Activated CD4-positive, alpha-beta T cell treated with anti-CD3 and anti-CD28 coated beads, Interleukin-2, amount 10 ng/mL, durations not matched to agents 24 days and 14 days (primary cell): ENCODE results near the gene PLVAP. TPM values are rescaled to one million over a fixed set of nuclear protein-coding genes. Genes with fewer than 3 reads are reported as not detected.

Experiments
- DNase-seq: peaks from one replicate; pipeline ENCODE4 v3.0.0; 2022
- H3K27ac Mint-ChIP-seq: one replicate; pipeline ENCODE4 v1.8.0; 2022; ENCODE audit warnings: mild to moderate bottlenecking, mixed read lengths
- H3K27me3 Mint-ChIP-seq: one replicate; pipeline ENCODE4 v1.8.0; 2022; ENCODE audit warnings: mixed read lengths
- H3K36me3 Mint-ChIP-seq: one replicate; pipeline ENCODE4 v1.8.0; 2022; ENCODE audit warnings: low read depth, mild to moderate bottlenecking, mixed read lengths
- H3K4me1 Mint-ChIP-seq: one replicate; pipeline ENCODE4 v1.8.0; 2021; ENCODE audit warnings: mixed read lengths
- H3K4me3 Mint-ChIP-seq: one replicate; pipeline ENCODE4 v1.8.0; 2022; ENCODE audit warnings: mild to moderate bottlenecking, moderate library complexity, mixed read lengths
- H3K9me3 Mint-ChIP-seq: one replicate; pipeline ENCODE4 v1.8.0; 2021; ENCODE audit warnings: mixed read lengths
- intact Hi-C: fragments of 100-400 bp; cut with micrococcal nuclease; formaldehyde crosslinking; loops from one replicate; pipeline ENCODE4 v1.15.1; 2023
- total RNA-seq: library from RNA; stranded (reverse); gene quantifications from 2 replicates; pipeline ENCODE4 v1.2.3, GENCODE V29; 2022

Gene PLVAP
- total RNA-seq, 1 donor from 2014 or later = not detected

GRCh38 chr19:17305517-17306284 lies 71.4 kb downstream of the PLVAP start, which contains the start of gene MRPL34:
TSS of gene MRPL34 (plus strand) at chr19:17305872. CDS start at chr19:17305893, 21 bp downstream.
- peak; percentile 98 for DNase-seq
- no peaks in the 10 kb centered on the region for H3K9me3 Mint-ChIP-seq
- peaks cover 42% of the 10 kb centered on the region for H3K4me1 Mint-ChIP-seq
- H3K27me3 Mint-ChIP-seq = no peaks in the 10 kb centered on the region
- peak within 1 kb of the TSS; percentile 93 for H3K27ac Mint-ChIP-seq
- intact Hi-C loops = loop anchor here (1.0 to 5.0 kb wide), 4 partner anchors 13 to 114 kb away; partner anchors contain the start of genes BABAM1 and OCEL1
- peak within 1 kb of the TSS; percentile 91 for H3K4me3 Mint-ChIP-seq
- H3K36me3 Mint-ChIP-seq = peaks cover 17% of the 10 kb centered on the region

- H3K27me3 Mint-ChIP-seq = no peaks in the 10 kb centered on the region
- no peaks in the 10 kb centered on the region for H3K9me3 Mint-ChIP-seq
- peak overlapping the region; percentile 91 for H3K4me3 Mint-ChIP-seq
- peaks cover 37% of the 10 kb centered on the region for H3K4me1 Mint-ChIP-seq
- peaks cover 20% of the 10 kb centered on the region for H3K36me3 Mint-ChIP-seq
- H3K27ac Mint-ChIP-seq = peak overlapping the region; percentile 93
- DNase-seq = no peak
- intact Hi-C loops = loop anchor here (1.0 to 5.0 kb wide), 4 partner anchors 13 to 114 kb away; partner anchors contain the start of genes BABAM1 and OCEL1
Observed at GRCh38 chr19:17305216-17305516, 72.0 kb downstream of the PLVAP start.

GRCh38 chr19:17304386-17305215 lies 72.5 kb downstream of the PLVAP start:
- peaks cover 21% of the 10 kb centered on the region for H3K36me3 Mint-ChIP-seq
- H3K27me3 Mint-ChIP-seq = no peaks in the 10 kb centered on the region
- no peaks in the 10 kb centered on the region for H3K9me3 Mint-ChIP-seq
- intact Hi-C loops = loop anchor here (1.0 to 5.0 kb wide), 4 partner anchors 12 to 115 kb away; partner anchors contain the start of genes BABAM1 and OCEL1
- peak; percentile 63 for DNase-seq
- peak overlapping the region; percentile 93 for H3K27ac Mint-ChIP-seq
- H3K4me1 Mint-ChIP-seq = peaks cover 36% of the 10 kb centered on the region
- peak overlapping the region; percentile 91 for H3K4me3 Mint-ChIP-seq

- Mint-ChIP-seq H3K27ac (no peak overlapping the region), H3K36me3 (peaks cover 17% of the 10 kb centered on the region)
Observed at GRCh38 chr19:17303940-17304267, 73.2 kb downstream of the PLVAP start.

GRCh38 chr19:17303167-17303939 lies 73.8 kb downstream of the PLVAP start, which contains the start of gene ABHD8:
TSS of gene ABHD8 (minus strand) at chr19:17303425. CDS start at chr19:17301616, 1,809 bp downstream.
- DNase-seq = peak; percentile 99
- H3K4me3 Mint-ChIP-seq = peak within 1 kb of the TSS; percentile 76
- H3K36me3 Mint-ChIP-seq = peaks cover 19% of the 10 kb centered on the region
- no peaks in the 10 kb centered on the region for H3K9me3 Mint-ChIP-seq
- peaks cover 30% of the 10 kb centered on the region for H3K4me1 Mint-ChIP-seq
- H3K27me3 Mint-ChIP-seq = no peaks in the 10 kb centered on the region
- H3K27ac Mint-ChIP-seq = peak within 1 kb of the TSS; percentile 62
- intact Hi-C loops = no loop called here

More at GRCh38 chr19:17303940-17304267, 73.2 kb downstream of the PLVAP start:
- Mint-ChIP-seq H3K9me3 (no peaks in the 10 kb centered on the region), H3K4me1 (peaks cover 30% of the 10 kb centered on the region), H3K4me3 (peak overlapping the region; percentile 76), H3K27me3 (no peaks in the 10 kb centered on the region)
- DNase-seq = peak; percentile 57
- intact Hi-C loops = no loop called here

GRCh38 chr19:17302391-17303166 lies 74.6 kb downstream of the PLVAP start:
- peaks cover 26% of the 10 kb centered on the region for H3K4me1 Mint-ChIP-seq
- H3K4me3 Mint-ChIP-seq = peak overlapping the region; percentile 76
- peak; percentile 66 for DNase-seq
- intact Hi-C loops = no loop called here
- H3K36me3 Mint-ChIP-seq = peaks cover 19% of the 10 kb centered on the region
- no peaks in the 10 kb centered on the region for H3K27me3 Mint-ChIP-seq
- peak overlapping the region; percentile 20 for H3K27ac Mint-ChIP-seq
- H3K9me3 Mint-ChIP-seq = no peaks in the 10 kb centered on the region

Other genes starting within 250 kb of the PLVAP start
- 29.8 and 31.3 TPM in 2 replicates for gene USE1, start 162.0 kb downstream of the PLVAP start, total RNA-seq
- gene OCEL1, start 151.1 kb downstream of the PLVAP start, total RNA-seq = 17.8 and 23.0 TPM in 2 replicates
- gene NR2F6, start 131.4 kb downstream of the PLVAP start, total RNA-seq = 15.0 and 16.5 TPM in 2 replicates
- gene USHBP1, start 112.6 kb downstream of the PLVAP start, total RNA-seq = 0.30 and 0.38 TPM in 2 replicates
- 127 TPM in 2 replicates for gene BABAM1, start 109.9 kb downstream of the PLVAP start, total RNA-seq
- 17.3 and 17.9 TPM in 2 replicates for gene ANKLE1, start 95.4 kb downstream of the PLVAP start, total RNA-seq
- 5.6 and 6.5 TPM in 2 replicates for gene ABHD8, start 73.9 kb downstream of the PLVAP start, total RNA-seq
- 101 and 103 TPM in 2 replicates for gene MRPL34, start 71.5 kb downstream of the PLVAP start, total RNA-seq
- gene DDA1, start 67.8 kb downstream of the PLVAP start, total RNA-seq = 37.9 and 38.2 TPM in 2 replicates
- gene ANO8, start 42.5 kb downstream of the PLVAP start, total RNA-seq = 6.6 and 7.1 TPM in 2 replicates
- 69.9 and 70.3 TPM in 2 replicates for gene GTPBP3, start 39.8 kb downstream of the PLVAP start, total RNA-seq
- 2.6 and 3.1 TPM in 2 replicates for gene CCDC194, start 16.9 kb upstream of the PLVAP start, total RNA-seq
- gene BST2, start 28.3 kb upstream of the PLVAP start, total RNA-seq = 151 and 153 TPM in 2 replicates
- gene MVB12A, start 42.7 kb upstream of the PLVAP start, total RNA-seq = 40.3 and 45.8 TPM in 2 replicates
- not detected in 2 replicates for gene TMEM221, start 71.3 kb upstream of the PLVAP start, total RNA-seq
- not detected in 2 replicates for gene NXNL1, start 83.6 kb upstream of the PLVAP start, total RNA-seq
- gene SLC27A1, start 93.2 kb upstream of the PLVAP start, total RNA-seq = 1.8 and 2.5 TPM in 2 replicates
- 64.8 and 73.7 TPM in 2 replicates for gene PGLS, start 134.3 kb upstream of the PLVAP start, total RNA-seq
- gene COLGALT1, start 178.3 kb upstream of the PLVAP start, total RNA-seq = 103 and 106 TPM in 2 replicates